NCI-H345 (cell line): ENCODE measurements around the gene ANTXRL.
"Not testable (repeated sequence)": the region's sequence is repeated elsewhere in the genome, so short reads cannot be mapped to it uniquely, and the experiment has no call there.

Experiments used
- DNase-seq: peaks from one replicate; lab custom pipeline; 2025; lab: John Stamatoyannopoulos, UW

ANTXRL gene

GRCh38 chr10:46254467-46254866 is 32.3 kb upstream of the ANTXRL start:
- DNase-seq: no peak

- not testable (repeated sequence) for DNase-seq
Measured at GRCh38 chr10:46255210-46255609, 31.6 kb upstream of the ANTXRL start.

GRCh38 chr10:46255801-46256747 is 30.7 kb upstream of the ANTXRL start:
- no peak for DNase-seq

- DNase-seq: no peak
Measured at GRCh38 chr10:46257099-46257498, 29.7 kb upstream of the ANTXRL start.

GRCh38 chr10:46262906-46263560 is 23.8 kb upstream of the ANTXRL start:
- not testable (repeated sequence) for DNase-seq

GRCh38 chr10:46263831-46264268 is 22.9 kb upstream of the ANTXRL start:
- DNase-seq: no peak

GRCh38 chr10:46264336-46264735 is 22.5 kb upstream of the ANTXRL start:
- DNase-seq: no peak

GRCh38 chr10:46264737-46265368 is 21.9 kb upstream of the ANTXRL start:
- DNase-seq: no peak

GRCh38 chr10:46265566-46266305 is 21.1 kb upstream of the ANTXRL start:
- DNase-seq: not testable (repeated sequence)

GRCh38 chr10:46266306-46266985 is 20.4 kb upstream of the ANTXRL start:
- no peak for DNase-seq

- DNase-seq: no peak
Measured at GRCh38 chr10:46267132-46267985, 19.4 kb upstream of the ANTXRL start.

- DNase-seq: no peak
Measured at GRCh38 chr10:46268076-46268881, 18.5 kb upstream of the ANTXRL start.

GRCh38 chr10:46269554-46270053 is 17.2 kb upstream of the ANTXRL start:
- DNase-seq: not testable (repeated sequence)

- DNase-seq: no peak
Measured at GRCh38 chr10:46270086-46270811, 16.5 kb upstream of the ANTXRL start.

GRCh38 chr10:46270963-46271530 is 15.8 kb upstream of the ANTXRL start:
- not testable (repeated sequence) for DNase-seq

- not testable (repeated sequence) for DNase-seq
Measured at GRCh38 chr10:46271795-46272499, 14.8 kb upstream of the ANTXRL start.

- no peak for DNase-seq
Measured at GRCh38 chr10:46272863-46273415, 13.9 kb upstream of the ANTXRL start.
